GM21526 (cell line): ENCODE measurements around the gene P3H3.

Experiments
- ATAC-seq: cut with Tn5 transposase; IDR thresholded peaks from one replicate; pipeline ENCODE4 v1.9.1; 2021; ENCODE audit warnings: moderate library complexity; ENCODE audit not compliant: unreplicated experiment, low FRiP score

Gene P3H3

DNA sequence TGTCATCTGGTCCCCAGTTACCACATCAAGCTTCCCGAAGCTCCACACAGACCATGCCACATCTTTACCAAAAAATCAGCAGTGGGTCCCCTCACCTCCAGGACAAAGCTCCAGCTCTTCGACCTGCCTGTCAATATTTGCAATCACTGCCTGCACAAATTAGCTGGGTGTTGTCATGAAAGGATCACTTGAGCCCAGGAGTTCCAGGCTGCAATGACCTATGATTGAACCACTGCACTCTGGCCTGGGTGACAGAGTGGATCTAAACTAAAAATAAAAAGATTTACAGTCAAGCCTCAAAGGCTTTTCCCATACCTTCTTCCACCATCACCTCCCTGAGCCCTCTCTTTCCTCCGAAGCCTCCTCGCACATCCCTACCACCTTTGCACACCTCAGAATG, 31.6 kb upstream of the P3H3 start:
- ATAC-seq: no peak

DNA sequence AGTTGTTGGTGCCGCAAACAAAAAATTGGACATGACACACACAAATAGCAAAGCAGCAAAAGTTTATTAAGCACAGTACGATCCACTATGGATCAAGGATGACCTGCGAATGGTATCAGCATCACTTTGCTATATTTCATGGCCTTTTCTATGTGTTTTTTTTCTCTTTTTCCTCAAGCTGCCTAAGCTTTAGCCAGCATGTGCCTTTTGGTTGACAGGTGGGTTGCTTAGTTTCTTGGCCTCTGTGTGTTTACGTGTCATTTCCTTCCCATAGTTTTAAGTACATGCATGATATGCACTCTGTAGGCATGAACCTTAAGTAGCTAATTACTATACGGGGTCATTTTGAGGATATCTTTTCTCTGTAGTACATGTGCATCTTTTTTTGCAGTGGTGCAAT, 29.1 kb upstream of the P3H3 start:
- no peak for ATAC-seq

DNA sequence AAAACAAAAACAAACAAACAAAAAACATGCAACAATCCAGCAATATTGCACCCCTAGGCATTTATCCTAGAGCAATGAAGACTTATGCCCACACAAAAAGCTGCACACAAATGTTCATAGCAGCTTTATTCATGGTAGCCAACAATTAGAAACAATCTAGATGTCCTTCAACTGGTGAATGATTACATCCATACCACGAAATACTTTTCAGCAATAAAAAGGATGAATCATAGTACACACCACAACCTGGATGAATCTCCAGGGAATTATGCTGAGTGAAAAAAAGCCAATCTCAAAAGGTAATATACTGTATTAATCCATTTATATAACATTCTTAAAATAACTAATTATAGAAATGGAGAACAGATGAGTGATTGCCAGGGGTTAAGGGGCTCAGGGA, 21.0 kb upstream of the P3H3 start:
- no peak for ATAC-seq

GRCh38 chr12:6809056-6809455, 19.2 kb upstream of the P3H3 start:
- ATAC-seq: no peak

- ATAC-seq: no peak
Observed at GRCh38 chr12:6810758-6811157, 17.4 kb upstream of the P3H3 start.

DNA sequence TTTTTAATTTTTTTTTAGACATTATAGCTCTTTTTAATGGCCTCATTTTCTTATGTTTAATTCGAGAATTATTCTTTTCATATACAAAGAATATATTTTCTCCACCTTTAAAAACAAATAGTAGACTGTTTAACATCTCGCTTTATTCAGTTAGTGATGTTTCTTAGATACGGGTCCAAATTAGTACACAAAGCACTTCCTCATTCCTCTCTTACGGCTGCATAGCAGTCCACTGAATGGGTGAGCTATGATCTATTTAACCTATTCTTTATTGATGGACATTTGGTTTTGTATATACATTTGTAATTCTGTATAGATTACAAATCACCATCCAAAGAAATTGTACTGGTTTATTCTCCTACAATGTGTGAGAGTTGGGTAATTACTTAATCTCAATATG, 14.8 kb upstream of the P3H3 start:
- ATAC-seq: no peak

DNA sequence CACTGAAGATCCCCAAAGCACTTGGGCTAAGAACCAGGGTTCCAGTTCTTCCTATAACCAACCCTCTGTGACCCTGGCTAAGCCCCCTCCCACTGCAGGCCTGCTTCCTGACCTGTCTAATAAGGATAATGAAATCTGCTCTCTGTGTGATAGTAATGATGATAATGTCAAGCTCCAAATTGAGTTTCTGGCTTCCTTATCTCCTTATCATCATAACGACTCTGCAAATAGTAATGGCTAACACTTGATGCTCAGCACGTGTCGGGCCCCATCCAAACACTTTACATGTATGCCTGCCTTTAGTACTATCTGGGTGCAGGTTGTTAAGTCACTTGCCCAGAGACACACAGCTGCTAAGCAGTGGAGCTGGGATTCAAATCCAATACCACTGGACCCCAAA, 11.6 kb upstream of the P3H3 start:
- ATAC-seq: no peak

DNA sequence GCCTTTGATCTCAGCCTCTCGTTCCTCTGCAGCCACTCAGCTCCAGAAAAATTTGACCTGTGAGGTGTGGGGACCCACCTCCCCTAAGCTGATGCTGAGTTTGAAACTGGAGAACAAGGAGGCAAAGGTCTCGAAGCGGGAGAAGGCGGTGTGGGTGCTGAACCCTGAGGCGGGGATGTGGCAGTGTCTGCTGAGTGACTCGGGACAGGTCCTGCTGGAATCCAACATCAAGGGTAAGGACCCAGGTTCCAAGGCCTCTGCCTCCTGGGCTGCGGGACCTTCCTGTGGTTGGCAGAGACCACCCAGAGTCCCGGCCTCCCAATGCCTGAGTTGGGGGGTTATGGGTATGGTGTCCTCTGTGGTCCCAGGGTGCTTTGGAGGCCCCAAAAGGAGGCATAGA, 11.1 kb upstream of the P3H3 start:
- ATAC-seq: no peak

GRCh38 chr12:6817662-6818157, 10.5 kb upstream of the P3H3 start:
- no peak for ATAC-seq

DNA sequence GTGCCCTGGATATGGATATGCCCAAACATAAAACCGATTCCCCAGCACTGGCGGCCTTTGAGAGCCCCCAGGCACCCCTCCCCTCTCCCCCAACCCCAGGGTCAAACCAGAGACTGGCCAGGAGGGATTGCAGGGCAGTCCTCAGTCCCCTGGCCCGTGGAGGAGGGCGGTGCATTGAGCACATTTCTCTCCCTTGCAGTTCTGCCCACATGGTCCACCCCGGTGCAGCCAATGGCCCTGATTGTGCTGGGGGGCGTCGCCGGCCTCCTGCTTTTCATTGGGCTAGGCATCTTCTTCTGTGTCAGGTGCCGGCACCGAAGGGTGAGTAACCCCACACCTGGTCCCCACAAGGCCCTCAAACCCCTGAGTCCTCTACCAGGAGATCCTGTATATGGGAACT, 10.0 kb upstream of the P3H3 start:
- no peak for ATAC-seq

DNA sequence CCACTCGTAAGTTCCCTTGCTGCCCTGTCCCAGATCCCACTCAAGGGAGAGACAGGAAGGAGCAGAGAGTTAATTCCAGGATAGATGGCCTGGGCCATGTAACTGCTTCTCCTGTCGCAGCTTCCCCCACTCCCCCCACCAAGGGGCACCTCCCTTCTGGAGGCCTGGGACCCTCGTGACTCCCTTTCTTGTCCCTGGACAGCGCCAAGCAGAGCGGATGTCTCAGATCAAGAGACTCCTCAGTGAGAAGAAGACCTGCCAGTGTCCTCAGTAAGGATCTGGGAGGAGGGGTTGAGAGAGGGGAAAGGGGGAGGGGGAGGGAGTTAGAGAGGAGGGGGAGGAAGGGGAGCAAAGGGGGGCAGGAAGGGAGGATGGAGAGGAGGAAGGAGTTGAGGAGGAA, 9.6 kb upstream of the P3H3 start:
- no peak for ATAC-seq

DNA sequence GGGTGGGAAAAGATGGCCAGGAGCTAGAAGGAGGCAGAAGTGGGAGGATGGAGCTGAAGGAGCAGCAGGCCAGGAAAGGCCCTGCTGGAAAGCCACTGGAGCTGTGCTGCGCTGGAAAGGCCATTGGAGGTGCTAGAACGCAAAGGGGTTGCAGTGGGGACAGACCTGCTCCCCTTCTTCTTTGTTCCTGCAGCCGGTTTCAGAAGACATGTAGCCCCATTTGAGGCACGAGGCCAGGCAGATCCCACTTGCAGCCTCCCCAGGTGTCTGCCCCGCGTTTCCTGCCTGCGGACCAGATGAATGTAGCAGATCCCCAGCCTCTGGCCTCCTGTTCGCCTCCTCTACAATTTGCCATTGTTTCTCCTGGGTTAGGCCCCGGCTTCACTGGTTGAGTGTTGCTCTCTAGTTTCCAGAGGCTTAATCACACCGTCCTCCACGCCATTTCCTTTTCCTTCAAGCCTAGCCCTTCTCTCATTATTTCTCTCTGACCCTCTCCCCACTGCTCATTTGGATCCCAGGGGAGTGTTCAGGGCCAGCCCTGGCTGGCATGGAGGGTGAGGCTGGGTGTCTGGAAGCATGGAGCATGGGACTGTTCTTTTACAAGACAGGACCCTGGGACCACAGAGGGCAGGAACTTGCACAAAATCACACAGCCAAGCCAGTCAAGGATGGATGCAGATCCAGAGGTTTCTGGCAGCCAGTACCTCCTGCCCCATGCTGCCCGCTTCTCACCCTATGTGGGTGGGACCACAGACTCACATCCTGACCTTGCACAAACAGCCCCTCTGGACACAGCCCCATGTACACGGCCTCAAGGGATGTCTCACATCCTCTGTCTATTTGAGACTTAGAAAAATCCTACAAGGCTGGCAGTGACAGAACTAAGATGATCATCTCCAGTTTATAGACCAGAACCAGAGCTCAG, 8.8 kb upstream of the P3H3 start:
- no peak for ATAC-seq

DNA sequence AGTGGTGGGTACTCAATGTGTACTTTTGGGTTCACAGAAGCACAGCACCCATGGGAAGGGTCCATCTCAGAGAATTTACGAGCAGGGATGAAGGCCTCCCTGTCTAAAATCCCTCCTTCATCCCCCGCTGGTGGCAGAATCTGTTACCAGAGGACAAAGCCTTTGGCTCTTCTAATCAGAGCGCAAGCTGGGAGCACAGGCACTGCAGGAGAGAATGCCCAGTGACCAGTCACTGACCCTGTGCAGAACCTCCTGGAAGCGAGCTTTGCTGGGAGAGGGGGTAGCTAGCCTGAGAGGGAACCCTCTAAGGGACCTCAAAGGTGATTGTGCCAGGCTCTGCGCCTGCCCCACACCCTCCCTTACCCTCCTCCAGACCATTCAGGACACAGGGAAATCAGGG, 8.0 kb upstream of the P3H3 start:
- no peak for ATAC-seq

DNA sequence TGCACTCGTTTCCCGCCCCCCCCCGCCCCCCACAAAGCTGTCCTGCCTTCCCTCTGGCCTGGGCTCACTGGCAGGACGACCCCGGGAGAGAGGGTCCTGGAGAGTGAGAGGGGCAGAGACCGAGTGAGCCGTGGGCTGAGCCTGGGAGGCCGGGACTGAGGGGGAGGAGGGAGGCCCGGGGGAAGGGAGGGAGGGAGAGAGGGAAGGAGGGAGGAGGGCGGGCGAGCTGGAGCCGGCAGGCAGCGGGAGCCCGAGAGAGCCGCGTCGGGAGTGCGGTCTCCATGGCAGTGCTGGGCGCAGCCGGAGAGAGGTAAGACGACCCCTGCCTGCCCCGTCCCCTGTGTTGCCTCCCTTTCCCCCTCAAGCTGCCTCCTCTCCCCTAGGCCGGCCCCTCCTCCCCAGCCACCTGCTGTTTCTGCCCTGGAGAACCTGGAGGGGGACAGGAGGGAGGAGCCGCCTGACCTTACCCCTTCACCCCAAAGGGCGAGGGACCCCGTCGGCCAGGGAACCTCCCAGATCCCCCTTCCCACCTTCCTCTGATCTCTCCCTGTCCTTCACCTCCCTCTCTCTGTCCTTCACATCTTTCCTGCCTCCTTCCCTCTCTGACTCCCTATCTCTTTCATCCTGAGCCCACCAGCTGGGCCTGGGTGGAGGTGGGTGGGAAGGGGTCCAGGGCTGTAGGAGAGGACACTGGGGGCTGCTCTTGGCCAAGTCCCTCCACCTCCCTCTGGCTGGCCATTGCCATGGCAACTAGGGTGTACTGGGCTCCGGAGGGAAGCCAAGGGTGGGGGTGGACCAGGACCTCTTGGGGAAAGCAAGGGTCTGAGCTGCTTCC, 6.4 kb upstream of the P3H3 start, which contains the start of gene GPR162:
TSS of gene GPR162 (plus strand) at position 231 of the 835 bp plus-strand sequence. CDS start 2,078 bp downstream, outside the sequence.
- no peak for ATAC-seq

GRCh38 chr12:6822426-6823135, 5.6 kb upstream of the P3H3 start:
- no peak for ATAC-seq

GRCh38 chr12:6823182-6824084, 4.8 kb upstream of the P3H3 start:
- no peak for ATAC-seq

DNA sequence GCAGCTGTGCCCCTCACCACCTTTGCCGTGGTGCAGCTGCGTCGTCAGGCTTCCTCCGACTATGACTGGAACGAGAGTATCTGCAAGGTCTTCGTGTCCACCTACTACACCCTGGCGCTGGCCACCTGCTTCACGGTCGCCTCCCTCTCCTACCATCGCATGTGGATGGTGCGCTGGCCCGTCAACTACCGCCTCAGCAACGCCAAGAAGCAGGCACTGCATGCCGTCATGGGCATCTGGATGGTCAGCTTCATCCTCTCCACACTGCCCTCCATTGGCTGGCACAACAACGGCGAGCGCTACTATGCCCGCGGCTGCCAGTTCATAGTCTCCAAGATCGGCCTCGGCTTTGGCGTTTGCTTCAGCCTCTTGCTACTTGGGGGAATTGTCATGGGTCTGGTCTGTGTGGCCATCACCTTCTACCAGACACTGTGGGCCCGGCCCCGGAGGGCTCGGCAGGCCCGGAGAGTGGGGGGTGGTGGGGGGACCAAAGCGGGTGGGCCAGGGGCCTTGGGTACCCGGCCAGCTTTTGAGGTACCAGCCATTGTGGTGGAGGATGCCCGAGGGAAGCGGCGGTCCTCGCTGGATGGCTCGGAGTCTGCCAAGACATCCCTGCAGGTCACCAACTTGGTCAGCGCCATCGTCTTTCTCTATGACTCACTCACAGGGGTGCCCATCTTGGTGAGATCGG, 4.0 kb upstream of the P3H3 start:
- no peak for ATAC-seq

GRCh38 chr12:6824901-6825381, 3.3 kb upstream of the P3H3 start:
- ATAC-seq: no peak
